Suprapubic skin (tissue), 3 donors: ENCODE measurements around the gene CTNNBL1.

ENCODE experiments used
- POLR2A ChIP-seq, 2 donors: fragments of 450-650 bp; IDR thresholded peaks; one replicate each; pipeline ENCODE4 v1.6.1; 2017; ENCODE audit warnings: antibody characterized with exemption in 2 of 2, mild to moderate bottlenecking in 2 of 2, moderate library complexity in 2 of 2
- TF ChIP-seq, protein P1 (sequence below), 2 donors: fragments of 200-600 bp in 1 of 2; fragments of 450-650 bp in 1 of 2; sonication (generic) in 1 of 2; IDR thresholded peaks; one replicate each; pipeline ENCODE4 v1.5.1; 2016 to 2019; ENCODE audit warnings: antibody characterized with exemption in 2 of 2, mild to moderate bottlenecking in 1 of 2, moderate library complexity in 1 of 2

DNA sequence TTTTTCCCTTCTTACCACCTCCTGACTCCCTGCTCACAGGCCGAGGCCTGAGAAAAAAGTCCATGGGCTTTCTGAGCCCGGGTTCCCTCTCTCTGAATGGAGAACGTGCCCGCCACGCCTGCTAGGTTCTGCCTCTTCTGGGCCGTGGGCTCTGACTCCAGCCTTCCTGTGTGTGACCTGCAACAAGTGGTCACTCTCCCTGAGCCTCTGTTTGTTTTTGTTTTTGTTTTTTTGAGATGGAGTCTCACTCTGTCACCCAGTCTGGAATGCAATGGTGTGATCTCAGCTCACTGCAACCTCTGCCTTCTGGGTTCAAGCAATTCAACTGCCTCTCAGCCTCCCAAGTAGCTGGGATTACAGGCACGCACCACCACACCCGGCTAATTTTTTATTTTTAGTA lies 191.2 kb downstream of the CTNNBL1 start:
- no peak for TF ChIP-seq POLR2A (IDR thresholded peaks at IDR 0.05)
- TF ChIP-seq, protein P1, sequence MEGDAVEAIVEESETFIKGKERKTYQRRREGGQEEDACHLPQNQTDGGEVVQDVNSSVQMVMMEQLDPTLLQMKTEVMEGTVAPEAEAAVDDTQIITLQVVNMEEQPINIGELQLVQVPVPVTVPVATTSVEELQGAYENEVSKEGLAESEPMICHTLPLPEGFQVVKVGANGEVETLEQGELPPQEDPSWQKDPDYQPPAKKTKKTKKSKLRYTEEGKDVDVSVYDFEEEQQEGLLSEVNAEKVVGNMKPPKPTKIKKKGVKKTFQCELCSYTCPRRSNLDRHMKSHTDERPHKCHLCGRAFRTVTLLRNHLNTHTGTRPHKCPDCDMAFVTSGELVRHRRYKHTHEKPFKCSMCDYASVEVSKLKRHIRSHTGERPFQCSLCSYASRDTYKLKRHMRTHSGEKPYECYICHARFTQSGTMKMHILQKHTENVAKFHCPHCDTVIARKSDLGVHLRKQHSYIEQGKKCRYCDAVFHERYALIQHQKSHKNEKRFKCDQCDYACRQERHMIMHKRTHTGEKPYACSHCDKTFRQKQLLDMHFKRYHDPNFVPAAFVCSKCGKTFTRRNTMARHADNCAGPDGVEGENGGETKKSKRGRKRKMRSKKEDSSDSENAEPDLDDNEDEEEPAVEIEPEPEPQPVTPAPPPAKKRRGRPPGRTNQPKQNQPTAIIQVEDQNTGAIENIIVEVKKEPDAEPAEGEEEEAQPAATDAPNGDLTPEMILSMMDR (IDR thresholded peaks at IDR 0.05), result no peak
